ENCODE measurements around the gene SECISBP2L.

- TF ChIP-seq CTCF (IDR thresholded peaks at IDR 0.05) (no peak), POLR2A (IDR thresholded peaks at IDR 0.05) (no peak)
Measured at GRCh38 chr15:49040151-49040550, 6.1 kb downstream of the SECISBP2L start.
